ENCODE measurements around the gene CHD2. TPM values are rescaled to one million over a fixed set of nuclear protein-coding genes. Genes with fewer than 3 reads are reported as not detected.

CHD2 gene
- total RNA-seq, 4 donors from 2014 or later, result 109 to 370 (median 161) TPM

- Histone ChIP-seq H3K4me3 (peak overlapping the region; percentile 54 to 65 (median 60)), H3K27me3 (no peaks in the 10 kb centered on the region), H3K27ac (peak overlapping the region; percentile 87 to 96 (median 90)), H3K36me3 (peaks cover 0 to 20% (median 0%) of the 10 kb centered on the region in 3 donors), H3K9me3 (no peaks in the 10 kb centered on the region), H3K4me1 (peaks cover 0 to 20% (median 10%) of the 10 kb centered on the region in 4 donors)
- TF ChIP-seq POLR2A (IDR thresholded peaks at IDR 0.05) (no peak), CTCF (IDR thresholded peaks at IDR 0.05) (no peak)
- no peak for DNase-seq
Observed at GRCh38 chr15:92901995-92902394, 1.9 kb downstream of the CHD2 start.

GRCh38 chr15:92902737-92903593 is 2.8 kb downstream of the CHD2 start:
- H3K4me1 ChIP-seq, result peaks cover 0 to 30% (median 17%) of the 10 kb centered on the region in 4 donors

GRCh38 chr15:92903631-92903965 is 3.5 kb downstream of the CHD2 start:
- H3K4me3 ChIP-seq, result peak overlapping the region; percentile 54 to 65 (median 60)
- peaks cover 0 to 5% (median 0%) of the 10 kb centered on the region in 3 donors for H3K36me3 ChIP-seq
- H3K27me3 ChIP-seq, result no peaks in the 10 kb centered on the region
- peaks cover 0 to 36% (median 20%) of the 10 kb centered on the region in 4 donors for H3K4me1 ChIP-seq
- TF ChIP-seq CTCF (IDR thresholded peaks at IDR 0.05) (no peak), POLR2A (IDR thresholded peaks at IDR 0.05) (no peak)
- no peak for DNase-seq
- no peaks in the 10 kb centered on the region for H3K9me3 ChIP-seq
- H3K27ac ChIP-seq, result peak overlapping the region; percentile 89 to 96 (median 92)

More at GRCh38 chr15:92902737-92903593, 2.8 kb downstream of the CHD2 start:
- H3K27me3 ChIP-seq, result no peaks in the 10 kb centered on the region
- TF ChIP-seq POLR2A (IDR thresholded peaks at IDR 0.05), result no peak
- TF ChIP-seq CTCF (IDR thresholded peaks at IDR 0.05), result no peak
- peaks cover 0 to 11% (median 0%) of the 10 kb centered on the region in 3 donors for H3K36me3 ChIP-seq
- H3K27ac ChIP-seq, result peak overlapping the region; percentile 89 to 96 (median 92)
- H3K9me3 ChIP-seq, result no peaks in the 10 kb centered on the region
- peak overlapping the region; percentile 54 to 65 (median 60) for H3K4me3 ChIP-seq
- no peak for DNase-seq

- Histone ChIP-seq H3K36me3 (no peaks in the 10 kb centered on the region), H3K4me3 (peak overlapping the region; percentile 54 to 65 (median 60)), H3K9me3 (no peaks in the 10 kb centered on the region), H3K27me3 (no peaks in the 10 kb centered on the region), H3K4me1 (peaks cover 4 to 42% (median 23%) of the 10 kb centered on the region in 4 donors), H3K27ac (peak overlapping the region; percentile 89 to 96 (median 92))
- DNase-seq, result peak; percentile 99 to 100 (median 100)
- peak; percentile 77 to 95 for TF ChIP-seq POLR2A (IDR thresholded peaks at IDR 0.05)
- peak in 1 of 6 experiments; percentile 17 for TF ChIP-seq CTCF (IDR thresholded peaks at IDR 0.05)
Observed at GRCh38 chr15:92903966-92904721, 4.0 kb downstream of the CHD2 start.

- no peaks in the 10 kb centered on the region for H3K27me3 ChIP-seq
- H3K9me3 ChIP-seq, result no peaks in the 10 kb centered on the region
- H3K27ac ChIP-seq, result peak overlapping the region; percentile 89 to 96 (median 92)
- peaks cover 4 to 50% (median 26%) of the 10 kb centered on the region in 4 donors for H3K4me1 ChIP-seq
- no peak for DNase-seq
- peak overlapping the region; percentile 54 to 65 (median 60) for H3K4me3 ChIP-seq
- no peaks in the 10 kb centered on the region for H3K36me3 ChIP-seq
- TF ChIP-seq POLR2A (IDR thresholded peaks at IDR 0.05) (no peak), CTCF (IDR thresholded peaks at IDR 0.05) (no peak)
Observed at GRCh38 chr15:92904722-92905571, 4.8 kb downstream of the CHD2 start.
